GM21529 (cell line): ENCODE data around the gene TLCD3B.

Experiments
- ATAC-seq: cut with Tn5 transposase; IDR thresholded peaks from one replicate; pipeline ENCODE4 v1.9.1; 2021; ENCODE audit not compliant: unreplicated experiment

The TLCD3B gene

GRCh38 chr16:29990034-29990433 is 41.0 kb downstream of the TLCD3B start:
- no peak for ATAC-seq

GRCh38 chr16:29989111-29989858 is 41.8 kb downstream of the TLCD3B start:
- no peak for ATAC-seq

- no peak for ATAC-seq
Observed at GRCh38 chr16:29988346-29989075, 42.6 kb downstream of the TLCD3B start.

GRCh38 chr16:29987371-29988085 is 43.5 kb downstream of the TLCD3B start:
- ATAC-seq: no peak

GRCh38 chr16:29986931-29987330 is 44.1 kb downstream of the TLCD3B start:
- no peak for ATAC-seq

- ATAC-seq: no peak
Observed at GRCh38 chr16:29986231-29986630, 44.8 kb downstream of the TLCD3B start.

GRCh38 chr16:29985271-29985811 is 45.7 kb downstream of the TLCD3B start:
- ATAC-seq: no peak

- no peak for ATAC-seq
Observed at GRCh38 chr16:29984764-29985147, 46.3 kb downstream of the TLCD3B start.

GRCh38 chr16:29984137-29984763 is 46.8 kb downstream of the TLCD3B start:
- no peak for ATAC-seq

GRCh38 chr16:29983420-29984136 is 47.5 kb downstream of the TLCD3B start:
- no peak for ATAC-seq

- no peak for ATAC-seq
Observed at GRCh38 chr16:29982560-29983419, 48.3 kb downstream of the TLCD3B start.

GRCh38 chr16:29978564-29979270 is 52.4 kb downstream of the TLCD3B start:
- ATAC-seq: no peak

- ATAC-seq: no peak
Observed at GRCh38 chr16:29978081-29978480, 53.0 kb downstream of the TLCD3B start.

GRCh38 chr16:29977063-29977825 is 53.8 kb downstream of the TLCD3B start:
- no peak for ATAC-seq

- ATAC-seq: no peak
Observed at GRCh38 chr16:29975811-29976511, 55.1 kb downstream of the TLCD3B start.

- ATAC-seq: no peak
Observed at GRCh38 chr16:29975134-29975538, 55.9 kb downstream of the TLCD3B start.
